ENCODE results near the gene TXLNA.
"Not testable (repeated sequence)": the region's sequence is repeated elsewhere in the genome, so short reads cannot be mapped to it uniquely, and the experiment has no call there.

The TXLNA gene

DNA sequence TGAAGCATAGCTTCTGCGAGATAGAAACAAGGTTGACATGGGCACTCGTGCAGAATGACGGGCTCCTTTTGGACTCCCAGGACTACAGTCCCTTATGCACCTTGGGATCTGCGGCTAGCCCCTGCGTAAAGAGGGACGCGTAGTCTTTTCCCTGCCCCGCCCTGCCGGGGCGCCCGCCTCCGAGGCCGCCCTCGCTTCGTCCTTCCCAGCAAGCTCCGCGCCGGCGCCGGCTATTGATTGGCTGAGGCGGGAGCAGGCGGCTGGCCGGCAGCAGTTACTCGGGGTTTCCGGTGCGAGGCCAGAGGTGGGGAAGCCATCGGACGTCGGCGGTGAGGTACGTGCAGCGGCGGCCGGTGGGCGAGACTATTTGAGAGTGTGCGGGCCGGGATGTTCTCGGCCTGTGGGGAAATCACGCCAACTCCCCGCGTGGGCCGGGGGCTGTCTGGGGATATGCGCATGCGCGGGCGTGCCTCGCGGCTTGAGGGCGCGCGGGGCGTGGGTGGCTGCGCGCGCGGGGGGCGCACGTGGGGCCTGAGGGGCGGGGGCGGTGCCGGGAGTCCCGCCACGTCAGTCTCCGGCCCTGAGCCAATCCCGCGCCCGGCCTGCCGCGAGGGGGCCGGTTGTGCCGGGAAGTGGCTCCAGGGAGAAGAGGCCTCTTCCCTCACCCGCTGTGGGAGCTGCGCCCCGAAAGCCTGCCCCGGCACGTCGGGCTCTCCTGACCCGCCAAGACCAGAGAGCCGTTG, at the start of gene TXLNA:
TSS of gene TXLNA (plus strand) at position 233 of the 743 bp plus-strand sequence. CDS start 671 bp downstream, outside the sequence.
- DNase-seq: peak; percentile 95

DNA sequence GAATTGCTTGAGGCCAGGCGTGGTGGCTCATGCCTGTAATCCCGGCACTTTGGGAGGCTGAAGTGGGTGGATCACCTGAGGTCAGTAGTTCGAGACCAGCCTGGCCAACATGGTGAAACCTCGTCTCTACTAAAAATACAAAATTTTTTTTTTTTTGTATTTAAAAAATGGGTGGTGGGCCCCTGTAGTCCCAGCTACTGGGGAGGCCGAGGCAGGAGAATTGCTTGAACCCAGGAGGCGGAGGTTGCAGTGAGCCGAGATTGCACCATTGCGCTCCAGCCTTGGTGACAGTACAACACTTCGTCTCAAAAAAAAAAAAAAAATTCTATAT, 45.6 kb upstream of the TXLNA start:
- DNase-seq: not testable (repeated sequence)

DNA sequence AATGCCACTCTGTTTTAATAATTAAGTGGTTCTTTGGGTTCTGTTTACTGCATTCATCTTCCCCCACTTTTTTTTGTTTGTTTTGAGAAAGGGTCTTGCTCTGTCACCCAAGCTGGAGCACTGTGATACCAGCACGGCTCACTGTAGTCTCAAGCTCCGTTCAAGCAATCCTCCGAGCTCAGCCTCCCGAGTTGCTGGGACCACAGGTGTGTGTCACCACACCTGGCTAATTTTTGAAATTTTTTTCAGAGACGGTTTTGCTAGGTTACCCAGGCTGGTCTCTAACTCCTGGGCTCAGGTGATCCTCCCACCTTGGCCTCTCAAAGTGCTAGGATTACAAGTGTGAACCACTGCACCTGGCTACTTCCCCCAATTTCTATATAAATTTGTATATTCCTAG, 42.4 kb upstream of the TXLNA start:
- no peak for DNase-seq

DNA sequence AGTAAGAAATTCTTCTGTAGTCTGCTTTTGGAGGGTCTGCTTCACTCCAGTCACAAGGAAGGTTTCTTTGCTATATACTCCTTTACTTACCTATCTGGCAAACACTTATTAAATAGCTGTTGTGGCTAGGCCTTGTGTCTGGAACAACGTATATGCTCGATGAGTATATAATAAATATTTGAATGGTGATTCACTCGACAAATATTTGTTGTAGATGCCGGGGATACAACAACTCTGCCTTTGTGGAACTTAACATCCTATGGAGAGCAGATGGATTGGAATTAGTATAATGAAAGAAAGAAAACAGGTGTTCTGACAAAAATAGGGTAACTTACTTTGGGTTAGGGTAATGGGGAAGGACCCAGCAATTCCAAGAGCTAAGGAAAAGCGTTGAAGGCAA, 40.5 kb upstream of the TXLNA start:
- DNase-seq: no peak

DNA sequence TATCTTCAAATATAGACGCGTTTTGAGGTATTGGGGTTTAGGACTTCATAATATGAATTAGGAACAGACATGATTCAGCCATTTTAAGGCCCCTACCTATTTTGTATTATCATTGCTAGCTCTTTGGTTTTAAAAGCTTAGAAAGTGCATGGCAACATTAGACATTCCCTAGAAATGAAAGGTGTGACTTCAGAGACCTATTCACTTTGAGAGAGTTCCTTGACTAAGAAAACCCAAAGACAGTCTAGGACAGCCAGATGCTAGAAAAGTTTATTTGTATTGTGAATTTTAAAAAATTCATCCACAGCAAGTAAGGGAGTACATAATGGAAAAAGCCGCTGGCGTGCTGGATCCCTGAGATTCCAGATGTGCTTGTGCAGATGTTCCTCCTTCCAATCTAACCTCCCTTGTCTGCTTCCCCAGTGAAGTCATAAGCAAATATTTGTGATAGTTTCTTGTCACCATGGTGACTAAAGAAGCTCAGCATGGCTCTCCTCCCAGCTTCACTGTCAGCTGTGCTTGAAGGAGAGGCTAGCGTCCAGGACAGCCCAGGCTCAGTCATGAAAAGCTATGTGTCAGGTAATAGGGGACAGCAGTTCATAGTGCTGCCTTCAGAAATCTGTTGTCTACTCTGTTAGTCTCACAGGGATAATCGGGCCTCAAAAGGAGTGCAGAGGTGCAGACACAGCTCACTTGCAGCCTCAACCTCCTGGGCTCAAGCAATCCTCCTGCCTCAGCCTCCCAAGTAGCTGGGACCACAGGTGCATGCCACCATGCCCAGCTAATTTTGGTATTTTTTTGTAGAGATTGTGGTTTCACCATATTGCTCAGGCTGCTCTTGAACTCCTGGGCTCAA, 36.8 kb upstream of the TXLNA start:
- DNase-seq: peak; percentile 17

DNA sequence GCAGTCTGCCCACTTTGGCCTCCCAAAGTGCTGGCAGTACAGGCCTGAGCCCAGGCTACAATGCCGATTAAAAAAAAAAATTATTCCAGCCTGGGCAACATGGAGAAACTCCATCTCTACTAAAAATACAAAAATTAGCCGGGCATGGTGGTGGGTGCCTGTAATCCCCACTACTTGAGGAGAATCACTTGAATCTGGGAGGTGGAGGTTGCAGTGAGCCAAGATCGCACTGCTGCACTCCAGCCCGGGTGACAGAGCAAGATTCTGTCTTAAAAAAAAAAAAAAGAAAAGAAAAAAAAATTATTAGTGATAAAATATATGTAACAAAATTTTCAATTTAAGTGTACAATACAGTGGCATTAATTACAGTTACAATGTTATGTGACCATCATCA, 36.2 kb upstream of the TXLNA start:
- not testable (repeated sequence) for DNase-seq

DNA sequence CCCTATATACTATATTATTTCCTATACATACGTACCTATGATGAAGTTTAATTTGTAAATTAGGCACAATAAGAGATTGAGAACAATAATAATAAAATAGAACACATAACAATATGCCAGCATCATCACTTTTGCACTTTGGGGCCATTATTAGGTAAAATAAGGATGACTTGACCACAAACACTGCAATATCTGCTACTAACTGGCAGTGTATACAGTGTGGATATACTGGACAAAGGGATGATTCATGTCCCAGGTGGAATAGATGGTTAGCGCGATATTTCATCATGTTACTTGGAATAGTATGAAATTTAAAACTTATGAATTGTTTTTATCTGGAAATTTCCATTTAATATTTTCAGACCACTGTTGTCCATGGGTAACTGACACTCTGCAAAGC, 35.4 kb upstream of the TXLNA start:
- no peak for DNase-seq

DNA sequence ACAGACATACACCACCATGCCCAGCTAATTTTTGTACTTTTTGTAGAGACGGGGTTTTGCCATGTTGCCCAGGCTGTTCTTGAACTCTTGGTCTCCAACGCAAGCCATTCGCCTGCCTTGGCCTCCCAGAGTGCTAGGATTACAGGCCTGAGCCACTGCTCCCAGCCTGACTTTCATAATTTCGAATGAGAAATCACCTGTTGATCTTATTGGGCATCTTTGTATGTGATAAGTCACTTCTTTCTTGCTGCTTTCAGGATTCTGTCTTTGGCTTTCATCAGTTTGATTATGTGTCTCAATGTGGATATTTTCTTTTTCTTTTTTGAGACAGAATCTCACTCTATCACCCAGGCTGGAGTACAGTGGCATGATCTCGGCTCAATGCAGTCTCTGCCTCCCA, 31.7 kb upstream of the TXLNA start:
- not testable (repeated sequence) for DNase-seq

DNA sequence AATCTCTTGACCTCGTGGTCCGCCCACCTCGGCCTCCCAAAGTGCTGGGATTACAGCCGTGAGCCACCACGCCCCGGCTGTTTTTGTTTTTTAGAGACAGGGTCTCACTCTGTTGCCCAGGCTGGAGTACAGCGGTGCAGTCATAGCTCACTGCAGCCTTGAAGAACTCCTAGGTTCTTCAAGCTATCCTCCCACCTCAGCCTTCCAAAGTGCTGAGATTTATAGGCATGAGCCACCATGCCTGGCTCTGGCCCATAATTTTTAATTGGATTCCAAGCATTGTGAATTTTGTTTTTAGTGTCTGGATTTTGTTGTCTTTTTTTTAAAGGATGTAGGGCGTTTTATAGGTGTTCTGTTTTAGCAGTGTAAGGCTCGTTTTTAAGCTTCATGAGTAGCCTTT, 28.6 kb upstream of the TXLNA start:
- no peak for DNase-seq

DNA sequence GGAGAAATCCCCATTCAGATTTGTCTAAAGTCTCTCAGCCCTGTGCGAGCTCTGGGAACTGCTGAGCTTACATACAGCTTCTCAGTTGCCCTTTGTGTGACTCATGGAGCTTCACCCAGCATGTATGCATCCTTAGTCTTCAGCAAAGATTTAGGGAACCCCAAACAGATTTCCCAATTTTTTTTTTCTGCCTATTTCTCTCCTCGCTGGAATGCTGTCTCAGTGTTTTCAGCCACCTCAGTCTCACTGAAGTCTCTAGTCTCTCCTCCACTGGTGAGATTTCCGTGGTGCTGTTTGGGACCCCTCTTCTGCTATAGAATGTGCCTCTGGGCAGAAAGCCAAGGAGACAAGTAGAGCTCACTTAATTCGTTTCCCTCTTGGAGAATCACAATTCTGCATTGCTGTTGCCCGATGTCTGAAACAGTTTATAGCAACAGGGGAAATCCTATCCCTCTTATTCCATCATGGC, 28.1 kb upstream of the TXLNA start:
- DNase-seq: no peak

DNA sequence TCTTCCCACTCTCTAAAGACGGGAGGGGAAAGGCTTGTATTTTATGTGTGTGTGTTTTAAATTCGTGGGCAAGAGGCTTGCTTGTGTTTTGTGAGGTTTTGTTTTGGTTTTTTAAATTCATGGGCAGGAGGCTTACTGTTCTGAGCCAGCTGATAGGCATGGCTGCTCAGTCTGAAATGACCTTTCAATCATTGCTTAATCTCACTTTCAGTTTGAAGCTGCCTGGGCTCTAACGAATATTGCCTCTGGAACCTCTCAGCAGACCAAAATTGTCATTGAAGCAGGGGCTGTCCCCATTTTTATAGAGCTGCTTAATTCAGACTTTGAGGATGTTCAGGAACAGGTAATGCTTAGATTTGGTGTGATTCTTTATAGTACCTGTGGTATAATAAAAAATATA, 20.3 kb upstream of the TXLNA start:
- no peak for DNase-seq

DNA sequence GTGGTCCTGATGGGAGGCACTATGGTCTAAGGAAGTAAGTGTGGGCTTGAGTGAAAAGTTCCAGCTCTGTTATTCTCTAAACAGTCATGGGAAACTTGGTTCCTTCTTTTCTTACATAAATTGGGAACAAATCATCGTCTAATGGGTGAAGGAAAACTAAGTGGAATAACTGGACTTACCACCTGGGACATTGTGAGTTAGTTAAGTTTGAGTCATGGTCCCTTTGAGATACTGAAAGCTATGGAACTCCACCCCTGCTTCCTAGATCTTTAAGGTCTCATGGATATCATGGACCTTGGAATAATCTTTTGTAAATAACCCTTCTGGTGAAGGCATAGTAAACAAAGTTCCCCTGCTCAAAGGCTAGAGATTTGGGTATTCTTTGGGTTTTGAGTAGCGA, 16.1 kb upstream of the TXLNA start:
- DNase-seq: no peak

DNA sequence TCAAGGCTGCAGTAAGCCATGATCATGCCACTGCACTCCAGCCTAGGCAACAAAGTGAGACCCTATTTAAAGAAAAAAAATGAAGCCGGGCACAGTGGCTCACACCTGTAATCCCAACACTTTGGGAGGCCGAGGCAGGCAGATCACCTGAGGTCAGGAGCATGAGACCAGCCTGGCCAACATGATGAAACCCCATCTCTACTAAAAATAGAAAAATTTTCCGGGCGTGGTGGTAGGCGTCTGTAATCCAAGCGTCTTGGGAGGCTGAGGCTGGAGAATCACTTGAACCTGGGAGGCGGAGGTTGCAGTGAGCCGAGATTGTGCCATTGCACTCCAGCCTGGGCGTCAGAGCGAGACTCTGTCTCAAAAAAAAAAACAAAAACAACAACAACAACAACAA, 13.8 kb upstream of the TXLNA start:
- not testable (repeated sequence) for DNase-seq

DNA sequence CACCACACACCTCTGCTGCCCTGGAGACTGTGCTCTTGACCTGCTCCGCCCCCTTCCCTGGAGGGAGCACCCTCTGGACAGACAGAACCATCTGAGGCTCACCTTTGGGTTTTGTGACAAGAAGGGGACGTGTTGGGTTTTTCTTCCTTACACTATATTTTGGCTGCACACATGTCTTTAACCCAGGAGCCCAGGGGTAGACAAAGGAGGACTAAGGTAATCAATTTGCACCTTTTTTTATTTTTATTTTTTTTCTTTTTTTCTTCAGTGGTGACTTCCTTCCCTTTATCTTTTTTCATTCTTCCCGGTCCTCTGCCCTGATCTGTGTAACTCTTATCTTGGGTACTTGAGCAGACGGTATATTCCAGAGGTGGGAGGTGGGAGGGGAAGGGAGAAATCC, 8.5 kb upstream of the TXLNA start:
- no peak for DNase-seq

DNA sequence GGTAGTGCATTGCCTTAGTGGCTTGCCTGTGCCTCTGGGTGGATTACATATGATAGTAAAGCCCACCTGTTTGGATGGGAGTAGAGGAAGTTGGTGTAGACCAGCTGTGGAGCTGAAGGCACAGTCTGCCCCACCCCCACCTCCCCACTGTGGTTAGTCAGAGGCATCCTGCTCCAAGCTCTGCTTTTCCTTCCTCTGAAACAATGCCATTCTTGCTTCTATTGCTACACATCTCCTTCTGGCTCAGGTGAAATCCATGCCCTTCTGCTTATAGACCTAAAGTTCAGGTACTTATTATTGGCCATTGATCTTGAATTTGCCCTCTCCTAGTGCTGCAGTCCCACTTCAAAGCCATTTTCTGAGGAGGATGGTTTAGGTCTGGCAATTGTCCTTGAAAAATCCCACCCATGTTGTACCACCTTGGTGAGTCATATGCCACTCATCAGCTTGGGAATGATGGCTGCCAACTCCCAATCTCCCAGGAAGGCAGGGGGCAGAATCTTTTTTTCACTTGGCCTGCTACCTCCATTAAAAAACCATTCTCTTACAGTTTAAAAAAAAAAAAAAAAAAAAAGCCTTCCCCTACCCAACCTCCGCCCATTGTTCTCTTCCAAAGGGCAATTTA, 6.7 kb upstream of the TXLNA start:
- DNase-seq: no peak

DNA sequence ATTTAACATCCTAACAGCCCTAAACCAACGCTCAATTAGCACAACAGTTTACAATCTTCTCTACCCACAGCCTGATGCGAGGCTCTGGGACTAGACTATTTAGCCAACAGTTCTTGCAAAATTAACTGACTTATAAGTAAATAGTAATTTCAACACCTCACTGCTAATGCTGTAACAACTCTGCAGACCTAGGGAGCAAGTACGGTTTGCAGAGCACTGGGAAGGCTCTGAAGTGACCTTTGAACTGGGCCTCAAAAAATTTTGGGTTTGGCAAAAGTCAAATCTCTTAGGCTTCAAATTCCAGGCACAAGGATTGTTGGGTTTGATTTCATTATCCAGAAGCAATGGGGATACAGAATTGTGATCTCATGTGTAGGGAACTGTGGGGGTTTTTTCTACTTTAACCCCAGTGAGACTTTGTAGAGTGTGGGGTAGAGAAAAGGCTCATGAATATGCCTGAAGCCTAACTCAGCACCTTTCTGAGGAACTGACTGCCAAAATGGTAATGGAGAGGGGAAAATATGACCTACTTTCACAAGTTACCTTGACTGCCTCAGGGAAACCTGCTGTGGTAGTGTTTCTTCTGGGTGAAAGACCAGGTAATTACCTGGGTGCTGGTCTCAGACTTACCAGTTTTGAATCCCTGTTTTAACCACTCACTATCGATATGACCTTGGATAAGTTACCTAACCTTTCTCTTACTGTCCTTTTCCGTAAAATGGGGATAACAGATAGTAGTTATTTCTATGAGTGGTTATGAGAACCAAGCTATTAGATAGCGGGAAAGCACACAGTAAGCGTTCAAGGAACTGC, 889 bp upstream of the TXLNA start:
- DNase-seq: peak; percentile 50

DNA sequence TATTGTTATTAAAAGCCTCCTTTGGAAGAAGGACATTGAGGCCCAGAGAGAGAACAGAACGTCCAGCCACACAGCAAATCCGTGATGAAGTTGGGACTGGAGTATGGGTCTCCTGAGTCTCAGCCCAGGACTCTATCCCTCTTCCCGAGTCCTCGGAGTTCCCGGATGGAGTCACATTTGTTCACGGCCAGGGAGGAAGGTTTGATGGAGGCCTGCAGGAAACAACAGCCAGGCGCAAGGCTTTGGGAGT, 357 bp upstream of the TXLNA start:
- no peak for DNase-seq

DNA sequence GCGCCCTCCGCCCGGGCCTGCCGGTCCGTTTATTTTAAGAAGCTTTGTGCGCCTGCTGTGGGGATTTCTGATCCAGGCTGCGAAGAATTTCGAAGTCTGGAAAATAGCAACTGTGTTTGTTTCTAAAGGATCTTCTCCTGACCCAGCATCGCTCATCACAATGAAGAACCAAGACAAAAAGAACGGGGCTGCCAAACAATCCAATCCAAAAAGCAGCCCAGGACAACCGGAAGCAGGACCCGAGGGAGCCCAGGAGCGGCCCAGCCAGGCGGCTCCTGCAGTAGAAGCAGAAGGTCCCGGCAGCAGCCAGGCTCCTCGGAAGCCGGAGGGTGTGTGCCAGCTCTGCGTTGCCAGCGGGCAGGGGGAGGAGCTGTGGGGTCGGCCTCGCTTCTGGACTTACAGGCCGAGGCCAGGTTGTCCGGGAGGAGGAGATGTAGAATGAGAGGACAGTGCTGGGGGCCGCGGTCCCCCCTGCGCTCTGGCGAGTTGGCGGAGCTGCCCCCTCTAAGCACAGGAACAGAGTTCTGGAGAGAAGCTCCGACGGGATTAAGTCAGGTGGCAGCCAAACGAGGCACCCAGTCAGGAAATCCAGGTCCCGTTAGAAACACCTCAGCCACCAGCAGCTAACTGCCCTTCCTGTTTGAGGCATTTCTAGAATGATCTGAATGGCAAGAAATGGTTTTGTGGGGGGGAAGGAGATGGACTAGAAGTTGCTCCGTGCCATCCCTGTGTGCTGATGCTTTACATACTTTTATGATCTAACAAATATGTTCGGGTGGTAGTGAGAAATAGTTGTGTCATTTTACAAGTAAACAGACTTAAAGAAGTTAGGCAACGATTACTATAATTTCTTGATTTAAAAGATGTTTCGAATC, 948 bp downstream of the TXLNA start:
- DNase-seq: peak; percentile 65

DNA sequence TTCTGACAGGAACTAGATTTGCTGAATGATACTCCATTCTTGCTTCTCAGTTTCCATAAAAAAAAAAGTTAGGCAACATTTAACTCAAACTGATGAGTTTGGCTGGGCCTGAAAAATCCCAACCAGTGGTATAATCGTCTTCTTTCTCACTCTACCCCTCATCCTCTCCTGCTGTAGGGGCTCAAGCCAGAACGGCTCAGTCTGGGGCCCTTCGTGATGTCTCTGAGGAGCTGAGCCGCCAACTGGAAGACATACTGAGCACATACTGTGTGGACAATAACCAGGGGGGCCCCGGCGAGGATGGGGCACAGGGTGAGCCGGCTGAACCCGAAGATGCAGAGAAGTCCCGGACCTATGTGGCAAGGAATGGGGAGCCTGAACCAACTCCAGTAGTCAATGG, 1.6 kb downstream of the TXLNA start:
- no peak for DNase-seq

DNA sequence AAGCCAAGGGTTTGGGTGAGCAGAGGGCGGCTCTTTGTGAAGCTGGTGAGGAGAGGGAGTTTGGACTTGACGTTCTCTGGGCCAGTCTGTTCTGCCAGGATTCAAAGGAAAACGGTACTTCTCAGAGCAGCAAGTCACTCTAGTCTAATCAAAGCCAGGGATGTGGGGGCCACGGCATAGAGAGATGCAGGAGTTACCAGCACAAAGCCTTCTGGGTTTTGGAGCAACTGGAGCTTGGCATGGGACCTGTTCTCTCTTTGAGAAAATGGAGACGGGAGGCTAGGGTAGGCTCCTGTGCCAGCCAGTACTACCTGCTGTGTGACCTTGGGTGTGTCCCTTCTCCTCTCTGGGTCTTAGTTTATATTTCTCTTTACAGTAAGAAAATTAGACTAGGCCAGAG, 2.1 kb downstream of the TXLNA start:
- no peak for DNase-seq

DNA sequence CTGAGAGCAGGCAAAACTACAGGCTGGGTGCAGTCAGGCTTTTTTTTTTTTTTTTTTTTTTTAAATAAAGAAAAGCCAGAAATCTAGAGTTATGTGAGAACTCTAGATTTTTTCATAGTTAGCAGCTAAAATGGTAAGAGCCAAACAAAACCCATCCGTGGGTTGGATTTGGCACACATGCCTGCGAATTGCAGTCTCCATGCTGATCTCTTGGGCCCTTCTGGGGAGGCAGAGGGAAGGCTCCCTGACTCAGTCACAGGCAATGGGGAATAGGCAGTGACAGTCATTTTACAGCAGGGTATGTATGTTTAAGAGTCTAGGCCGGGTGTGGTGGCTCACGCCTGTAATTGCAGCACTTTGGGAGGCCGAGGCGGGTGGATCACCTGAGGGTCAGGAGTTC, 2.6 kb downstream of the TXLNA start:
- DNase-seq: no peak

DNA sequence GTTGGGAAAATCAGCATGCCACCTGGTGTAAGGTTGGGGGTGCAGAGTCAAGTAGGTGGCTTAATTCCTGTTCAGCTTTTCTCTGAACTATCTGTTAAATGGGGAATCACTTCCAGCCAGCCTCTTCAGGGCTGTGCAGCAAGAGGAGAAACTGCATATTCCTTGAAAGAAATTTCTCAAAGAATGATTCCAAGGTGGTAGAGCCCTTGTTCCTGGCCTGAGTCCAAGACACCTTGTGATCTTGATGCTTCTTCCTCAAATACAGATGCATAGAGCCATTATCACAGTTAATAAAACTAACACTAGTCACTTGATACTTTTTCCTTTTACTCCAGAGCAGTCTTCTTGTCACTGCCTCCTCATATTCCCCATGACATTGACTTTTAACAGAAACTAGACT, 5.2 kb downstream of the TXLNA start:
- DNase-seq: peak; percentile 38

All from hematopoietic multipotent progenitor cell treated with erythropoietin and hydrocortisone succinate and interleukin-3 and kit ligand, for 6 days (in vitro differentiated cells).